HepG2 (cell line): ENCODE results near the gene MARS1. TPM values are rescaled to one million over a fixed set of nuclear protein-coding genes. Genes with fewer than 3 reads are reported as not detected.

Experiments
- ATAC-seq: fragments of 200-7000 bp; cut with Tn5 transposase; 3 replicates; pipeline ENCODE4 v1.9.1; 2020; ENCODE audit warnings: mild to moderate bottlenecking, moderate library complexity
- BruUV-seq: library from RNA; stranded (reverse); fragments of 400-500 nt; replicated peaks from 2 replicates; lab custom pipeline; 2021; lab: Mats Ljungman, UMichigan
- CTCF ChIA-PET: fragments of 300-600 bp; formaldehyde crosslinking; extraction: SDS; loops from one replicate; lab custom pipeline; 2021; ENCODE audit warnings: low total read pairs, inconsistent platforms, low intra/inter-chr PET ratio; lab: Yijun Ruan, JAX
- POLR2A ChIA-PET: fragments of 350-600 bp; sonication (Branson Sonifier 250); formaldehyde crosslinking; loops from one replicate; lab custom pipeline; 2020; ENCODE audit warnings: antibody characterized with exemption, inconsistent platforms; lab: Yijun Ruan, JAX
- DNase-seq: peaks from one replicate; pipeline ENCODE4 v3.0.0-alpha.2; 2015; ENCODE audit warnings: low spot score
- FAIRE-seq: peaks from 3 replicates; lab custom pipeline; 2011; peaks lifted over from hg19 to GRCh38; lab: Jason Lieb, UNC
- H2AFZ ChIP-seq: one replicate; pipeline ENCODE4 v1.6.1; 2011; ENCODE audit warnings: low read length, inconsistent platforms
- H3K27ac ChIP-seq: fragments of 300-600 bp; 3 replicates; pipeline ENCODE4 v1.8.0; 2011; ENCODE audit warnings: mixed run types, mild to moderate bottlenecking, mixed read lengths, low read length, inconsistent platforms; ENCODE audit not compliant: insufficient read depth; ENCODE audit errors: extremely low read length
- H3K27me3 ChIP-seq, 2 experiments: fragments of 200-600 bp in 1 of 2; 2 replicates in 1 of 2; 3 replicates in 1 of 2; pipeline versions ENCODE4 v1.6.0 to v1.8.0; 2011; ENCODE audit warnings: low read length in 2 of 2, mild to moderate bottlenecking in 2 of 2, moderate library complexity in 2 of 2, inconsistent platforms in 1 of 2; ENCODE audit not compliant: insufficient read depth in 2 of 2, control insufficient read depth in 1 of 2
- H3K36me3 ChIP-seq, 2 experiments: fragments of 200-600 bp in 1 of 2; replicated peaks in 1 of 2; 2 replicates in 1 of 2; 3 replicates in 1 of 2; pipeline versions ENCODE4 v1.5.1 to v1.8.0; 2011; ENCODE audit warnings: low read length in 2 of 2, inconsistent platforms in 1 of 2; ENCODE audit not compliant: insufficient read depth in 2 of 2, control insufficient read depth in 1 of 2
- H3K4me1 ChIP-seq: 2 replicates; pipeline ENCODE4 v1.5.1; 2012; ENCODE audit warnings: low read length, inconsistent platforms; ENCODE audit not compliant: insufficient read depth
- H3K4me2 ChIP-seq: 2 replicates; pipeline ENCODE4 v1.6.0; 2011; ENCODE audit warnings: low read depth, low read length, inconsistent platforms
- H3K4me3 ChIP-seq, 3 experiments: fragments of 200-600 bp in 1 of 3; sonication (generic), shearing (Covaris generic) in 1 of 3; replicated peaks in 1 of 3; 2 replicates each; pipeline ENCODE4 v1.5.1; 2011 to 2016; ENCODE audit warnings: low read length in 3 of 3, inconsistent platforms in 2 of 3, low read depth in 2 of 3, mild to moderate bottlenecking in 2 of 3, control low read depth in 1 of 3, mixed read lengths in 1 of 3; ENCODE audit not compliant: insufficient read depth in 1 of 3
- H3K79me2 ChIP-seq: one replicate; pipeline ENCODE4 v1.6.1; 2011; ENCODE audit warnings: low read length, inconsistent platforms; ENCODE audit not compliant: insufficient read depth
- H3K9ac ChIP-seq: 2 replicates; pipeline ENCODE4 v1.6.0; 2011; ENCODE audit warnings: mild to moderate bottlenecking, low read depth, low read length, inconsistent platforms; ENCODE audit not compliant: insufficient read depth
- H3K9me3 ChIP-seq: 2 replicates; pipeline ENCODE4 v1.5.1; 2012; ENCODE audit warnings: mild to moderate bottlenecking, low read length
- H4K20me1 ChIP-seq: 2 replicates; pipeline ENCODE4 v1.6.0; 2011; ENCODE audit warnings: inconsistent platforms, mild to moderate bottlenecking, low read length, moderate library complexity; ENCODE audit not compliant: insufficient read depth
- ATF1 ChIP-seq: IDR thresholded peaks from 2 replicates; pipeline ENCODE4 v1.6.1; 2016; ENCODE audit warnings: mild to moderate bottlenecking, control low read depth
- FOXC1 ChIP-seq: sonication (generic); formaldehyde crosslinking; IDR thresholded peaks from 2 replicates; pipeline ENCODE4 v1.8.0; 2022; ENCODE audit warnings: mild to moderate bottlenecking, missing genetic modification reagents, borderline replicate concordance
- IRF2 ChIP-seq: IDR thresholded peaks from 2 replicates; pipeline ENCODE4 v1.6.1; 2018; ENCODE audit warnings: missing genetic modification reagents, missing compliant biosample characterization
- KAT8 ChIP-seq: IDR thresholded peaks from 2 replicates; pipeline ENCODE4 v1.6.1; 2016; ENCODE audit warnings: missing genetic modification reagents, missing compliant biosample characterization
- NR2F1 ChIP-seq, 2 experiments: fragments of 450-650 bp in 1 of 2; formaldehyde crosslinking in 1 of 2; IDR thresholded peaks; 2 replicates each; pipeline versions ENCODE4 v1.5.0 to v1.6.1; 2016 to 2020; ENCODE audit warnings: mild to moderate bottlenecking in 1 of 2, missing compliant biosample characterization in 1 of 2, missing genetic modification reagents in 1 of 2, moderate library complexity in 1 of 2
- REXO4 ChIP-seq: sonication (generic); formaldehyde crosslinking; IDR thresholded peaks from 2 replicates; pipeline ENCODE4 v1.8.0; 2022; ENCODE audit warnings: missing genetic modification reagents, mild to moderate bottlenecking, borderline replicate concordance
- RFXAP ChIP-seq: sonication (generic); formaldehyde crosslinking; IDR thresholded peaks from 2 replicates; pipeline ENCODE4 v1.4.0; 2020; ENCODE audit warnings: missing genetic modification reagents, borderline replicate concordance
- SNAPC2 ChIP-seq: sonication (generic); formaldehyde crosslinking; IDR thresholded peaks from 2 replicates; pipeline ENCODE4 v1.8.1; 2022; ENCODE audit warnings: mild to moderate bottlenecking, missing genetic modification reagents
- ZNF513 ChIP-seq: sonication (generic); formaldehyde crosslinking; conservative IDR thresholded peaks from 2 replicates; pipeline ENCODE4 v1.5.0; 2020; ENCODE audit warnings: missing genetic modification reagents
- WGBS: methylation state at CpG from one replicate; pipeline ENCODE4 v1.1.6; 2017; ENCODE audit warnings: low lambda C conversion rate; 5-methylcytosine and 5-hydroxymethylcytosine counted together
- in situ Hi-C: cut with HindIII; loops from 2 replicates; pipeline ENCODE4 v1.10.0; 2017; ENCODE audit warnings: low pct_unique_long_range_greater_than_20kb; ENCODE audit not compliant: extremely low pct_ligation_motif_present
- intact Hi-C: fragments of 100-400 bp; cut with micrococcal nuclease; formaldehyde crosslinking; loops from one replicate; pipeline ENCODE4 v1.10.0; 2022; ENCODE audit not compliant: unreplicated experiment
- polyA plus RNA-seq, 8 experiments: library from polyadenylated mRNA; depleted of rRNA in 3 of 8; stranded (reverse) in 7 of 8; unstranded in 1 of 8; fragments of >200 nt; fragmentation: Illumina TruSeq in 4 of 8; extraction: Trizol in 4 of 8; gene quantifications; 2 replicates each; pipeline versions ENCODE4 v1.2.1 to v1.2.3, GENCODE V29; 2011 to 2016; ENCODE audit warnings: low read depth in 4 of 8, missing spikeins in 1 of 8, mixed read lengths in 1 of 8; ENCODE audit not compliant: insufficient read depth in 1 of 8
- total RNA-seq, 5 experiments: library from RNA; depleted of rRNA; stranded (reverse); fragments of >200 nt; fragmentation: Illumina TruSeq; extraction: Trizol; gene quantifications; 2 replicates each; pipeline ENCODE4 v1.2.3, GENCODE V29; 2016; ENCODE audit warnings: low read depth in 1 of 5

MARS1 gene
- total and polyA plus RNA-seq, 2 of the 13 experiments (the other 11 are each of a cell fraction or from before 2014, with no cell fraction given), result 115 to 181 TPM

DNA sequence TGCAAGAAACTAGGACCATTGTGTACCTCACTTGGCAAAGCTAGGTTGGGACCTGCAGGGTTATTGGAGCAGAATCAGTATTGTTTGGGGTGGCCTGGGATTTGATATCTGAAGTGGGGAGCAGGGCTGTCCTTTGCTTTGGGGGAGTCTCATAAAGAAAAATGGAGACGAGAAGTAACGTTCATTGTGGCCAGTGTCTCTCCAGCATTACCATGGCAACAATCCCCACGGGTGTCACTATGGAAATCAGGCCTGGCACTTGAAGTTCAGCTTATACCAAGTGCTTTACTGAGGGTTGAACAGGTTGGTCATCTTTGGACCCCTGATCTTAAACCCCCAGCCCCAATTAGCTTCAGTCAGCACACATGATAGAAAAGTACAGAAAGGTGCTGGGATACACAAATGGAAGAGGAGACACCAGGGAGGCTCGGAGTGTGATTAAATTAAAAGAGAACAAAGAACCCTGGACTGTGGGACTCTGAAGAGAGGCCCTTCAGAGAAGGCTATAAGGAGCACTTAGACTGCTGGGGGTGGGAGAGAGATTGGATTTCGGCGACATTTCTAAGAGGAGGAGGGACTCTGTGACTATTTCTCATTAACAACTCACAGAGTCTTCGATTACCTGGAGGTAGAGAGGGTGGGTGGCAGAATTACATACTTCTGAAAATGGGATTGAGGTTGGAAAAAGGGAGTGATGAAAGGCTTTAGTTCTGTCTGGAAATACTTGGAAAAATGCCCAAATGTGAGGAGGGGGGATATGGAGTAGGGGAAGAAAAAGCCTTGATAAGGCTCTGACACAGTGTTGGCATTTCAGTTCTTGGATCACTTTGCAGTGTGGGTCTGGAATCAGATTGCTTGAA lies 65.7 kb downstream of the MARS1 start:
- no peak for DNase-seq
- TF ChIP-seq ZNF513 (CRISPR knock-in tag) (no peak), RFXAP (CRISPR knock-in tag) (no peak), REXO4 (CRISPR knock-in tag) (no peak), ATF1 (CRISPR knock-in tag) (no peak), KAT8 (CRISPR knock-in tag) (no peak), NR2F1 (CRISPR knock-in tag; IDR thresholded peaks at IDR 0.05) (no peak), IRF2 (CRISPR knock-in tag) (no peak), SNAPC2 (CRISPR knock-in tag) (no peak), FOXC1 (CRISPR knock-in tag) (no peak)
- H3K4me1 ChIP-seq, result peaks cover 35% of the 10 kb centered on the region
- H3K27me3 ChIP-seq, result peaks cover 1 to 21% of the 10 kb centered on the region in 2 experiments; a peak in 3 of 5 replicates
- 29% methylated on average over 7 of the region's 7 CpGs for WGBS
- no peaks in the 10 kb centered on the region for H3K79me2 ChIP-seq
- no peak overlapping the region for H3K4me2 ChIP-seq
- H3K9ac ChIP-seq, result no peak overlapping the region
- no peak for FAIRE-seq
- POLR2A ChIA-PET, result interaction anchor here (1.1 to 1.4 kb wide), 2 partner anchors 22 kb away, joined by 4 to 6 read pairs; no protein-coding TSS in a partner anchor
- no peak overlapping the region for H2AFZ ChIP-seq
- CTCF ChIA-PET, result no interaction called here
- intact Hi-C loops (no loop called here), in situ Hi-C loops (no loop called here)
- H3K27ac ChIP-seq, result no peak overlapping the region
- ATAC-seq, result no peak
- H4K20me1 ChIP-seq, result no peaks in the 10 kb centered on the region
- H3K36me3 ChIP-seq, result no peaks in the 10 kb centered on the region
- BruUV-seq, result no TSS peak
- H3K4me3 ChIP-seq, result no peak overlapping the region
- no peaks in the 10 kb centered on the region for H3K9me3 ChIP-seq
